Calu3 (cell line): ENCODE data around the gene LSMEM2. TPM values are rescaled to one million over a fixed set of nuclear protein-coding genes. Genes with fewer than 3 reads are reported as not detected.
A peak's percentile ranks its signal among the peaks of the same experiment; 100 is the strongest.

Experiments
- BruUV-seq: library from RNA; stranded (reverse); fragments of 400-500 nt; replicated peaks from 2 replicates; lab custom pipeline; 2021; lab: Mats Ljungman, UMichigan
- CTCF ChIA-PET: fragments of 300-600 bp; sonication (Branson Sonifier 250); formaldehyde crosslinking; loops from one replicate; lab custom pipeline; 2022; ENCODE audit warnings: antibody characterized with exemption; lab: Charles Lee
- DNase-seq: peaks from one replicate; pipeline ENCODE4 v3.0.0; 2022
- H3K27ac Mint-ChIP-seq: one replicate; pipeline ENCODE4 v1.8.0; 2022; ENCODE audit warnings: mixed read lengths; ENCODE audit not compliant: unreplicated experiment
- H3K27me3 Mint-ChIP-seq: one replicate; pipeline ENCODE4 v1.8.0; 2022; ENCODE audit warnings: mixed read lengths; ENCODE audit not compliant: unreplicated experiment
- H3K36me3 Mint-ChIP-seq: one replicate; pipeline ENCODE4 v1.8.0; 2022; ENCODE audit warnings: mild to moderate bottlenecking, moderate library complexity, mixed read lengths; ENCODE audit not compliant: insufficient read depth, unreplicated experiment
- H3K4me1 Mint-ChIP-seq: one replicate; pipeline ENCODE4 v1.8.0; 2022; ENCODE audit warnings: mild to moderate bottlenecking, low read depth, mixed read lengths; ENCODE audit not compliant: unreplicated experiment
- H3K4me3 Mint-ChIP-seq: one replicate; pipeline ENCODE4 v1.8.0; 2022; ENCODE audit warnings: mild to moderate bottlenecking, low read depth, moderate library complexity, mixed read lengths; ENCODE audit not compliant: unreplicated experiment
- H3K9me3 Mint-ChIP-seq: one replicate; pipeline ENCODE4 v1.8.0; 2022; ENCODE audit warnings: low read depth, mixed read lengths; ENCODE audit not compliant: unreplicated experiment
- CTCF ChIP-seq: fragments of 200-600 bp; IDR thresholded peaks from one replicate; pipeline ENCODE4 v1.8.0; 2022; ENCODE audit warnings: antibody characterized with exemption; ENCODE audit not compliant: unreplicated experiment
- intact Hi-C: fragments of 100-400 bp; cut with micrococcal nuclease; formaldehyde crosslinking; loops from one replicate; pipeline ENCODE4 v1.10.0; 2022; ENCODE audit not compliant: unreplicated experiment
- total RNA-seq: library from RNA; stranded (reverse); gene quantifications from 2 replicates; pipeline ENCODE4 v1.2.3, GENCODE V29; 2022

Gene LSMEM2
- total RNA-seq, 1 experiment from 2014 or later = not detected

GRCh38 chr3:50325497-50326181 lies 46.8 kb downstream of the LSMEM2 start:
- Mint-ChIP-seq H3K4me3 (no peak overlapping the region), H3K36me3 (peaks cover 45% of the 10 kb centered on the region), H3K9me3 (no peaks in the 10 kb centered on the region), H3K27me3 (no peaks in the 10 kb centered on the region), H3K4me1 (no peaks in the 10 kb centered on the region), H3K27ac (no peak overlapping the region)
- CTCF ChIA-PET = interaction anchor here (1.0 to 1.6 kb wide), 2 partner anchors 23 to 26 kb away, joined by 4 to 7 read pairs; partner anchors contain the start of genes HYAL1, HYAL3 and NAA80
- DNase-seq = no peak
- intact Hi-C loops = loop anchor here (10.0 kb wide), 1 partner anchor 51 kb away; the partner anchor contains the start of gene LSMEM2
- BruUV-seq = no TSS peak
- no peak for TF ChIP-seq CTCF

- H3K9me3 Mint-ChIP-seq = no peaks in the 10 kb centered on the region
- H3K4me3 Mint-ChIP-seq = no peak overlapping the region
- intact Hi-C loops = loop anchor here (10.0 kb wide), 1 partner anchor 51 kb away; the partner anchor contains the start of gene LSMEM2
- H3K27me3 Mint-ChIP-seq = no peaks in the 10 kb centered on the region
- H3K27ac Mint-ChIP-seq = no peak overlapping the region
- no TSS peak for BruUV-seq
- CTCF ChIA-PET = no interaction called here
- no peak for TF ChIP-seq CTCF
- H3K4me1 Mint-ChIP-seq = no peaks in the 10 kb centered on the region
- H3K36me3 Mint-ChIP-seq = peaks cover 42% of the 10 kb centered on the region
- DNase-seq = no peak
Measured at GRCh38 chr3:50326182-50326541, 47.3 kb downstream of the LSMEM2 start.

GRCh38 chr3:50327129-50327528 lies 48.2 kb downstream of the LSMEM2 start:
- H3K4me3 Mint-ChIP-seq = peak overlapping the region; percentile 82
- H3K4me1 Mint-ChIP-seq = no peaks in the 10 kb centered on the region
- intact Hi-C loops = loop anchor here (10.0 kb wide), 1 partner anchor 52 kb away; the partner anchor contains the start of gene LSMEM2
- no TSS peak for BruUV-seq
- H3K27me3 Mint-ChIP-seq = no peaks in the 10 kb centered on the region
- H3K9me3 Mint-ChIP-seq = no peaks in the 10 kb centered on the region
- H3K27ac Mint-ChIP-seq = peak overlapping the region; percentile 64
- no peak for DNase-seq
- CTCF ChIA-PET = interaction anchor here (1.6 to 1.8 kb wide), 2 partner anchors 10 to 35 kb away, joined by 6 to 14 read pairs; partner anchors contain the start of gene IFRD2
- H3K36me3 Mint-ChIP-seq = peaks cover 36% of the 10 kb centered on the region
- TF ChIP-seq CTCF = no peak

GRCh38 chr3:50327943-50328691 lies 49.2 kb downstream of the LSMEM2 start, which contains the start of gene TUSC2:
Gene TUSC2, minus strand, starts transcription at chr3:50328223. Its CDS starts 124 bp downstream, at chr3:50328099.
- no peak for TF ChIP-seq CTCF
- Mint-ChIP-seq H3K36me3 (peaks cover 36% of the 10 kb centered on the region), H3K4me1 (no peaks in the 10 kb centered on the region), H3K27ac (peak within 1 kb of the TSS; percentile 64), H3K4me3 (peak within 1 kb of the TSS; percentile 82), H3K9me3 (no peaks in the 10 kb centered on the region), H3K27me3 (no peaks in the 10 kb centered on the region)
- CTCF ChIA-PET = interaction anchor here (0.9 to 1.8 kb wide), 3 partner anchors 9 to 68 kb away, joined by 3 to 14 read pairs (median 6); partner anchors contain the start of gene IFRD2
- intact Hi-C loops = loop anchor here (10.0 kb wide), 1 partner anchor 53 kb away; the partner anchor contains the start of gene LSMEM2
- BruUV-seq = TSS peak; percentile 91
- peak; percentile 96 for DNase-seq
